ENCODE measurements around the gene PRKN.
"Not testable (repeated sequence)": the region's sequence is repeated elsewhere in the genome, so short reads cannot be mapped to it uniquely, and the experiment has no call there.

Gene PRKN

DNA sequence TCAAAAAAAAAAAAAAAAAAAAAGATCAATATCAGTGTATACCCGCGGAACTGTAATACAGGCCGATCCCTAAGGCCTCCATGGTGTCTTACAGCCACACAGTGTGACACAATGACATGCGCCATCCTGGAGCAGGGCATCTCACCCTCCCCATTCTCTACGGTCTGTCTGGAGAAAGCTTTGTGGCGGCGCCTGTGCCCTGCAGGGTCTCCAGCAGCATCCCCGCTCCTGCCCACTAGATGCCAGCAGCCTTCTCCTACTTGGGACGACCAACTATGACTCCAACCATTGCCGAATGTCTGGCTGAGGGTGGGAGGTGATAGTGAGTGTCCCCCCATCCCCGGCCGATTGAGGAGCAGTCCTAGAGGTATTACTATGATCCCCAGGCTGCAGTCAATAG, 894.9 kb downstream of the PRKN start:
- Mint-ChIP-seq H3K27ac (no peak overlapping the region), H3K4me1 (peaks cover 74% of the 10 kb centered on the region), H3K36me3 (ENCODE audit: low read depth) (no peaks in the 10 kb centered on the region), H3K27me3 (ENCODE audit: low read depth, poor library complexity) (peaks cover 6% of the 10 kb centered on the region), H3K9me3 (no peaks in the 10 kb centered on the region), H3K4me3 (no peak overlapping the region)
- no peak for DNase-seq
- TF ChIP-seq, protein P1, sequence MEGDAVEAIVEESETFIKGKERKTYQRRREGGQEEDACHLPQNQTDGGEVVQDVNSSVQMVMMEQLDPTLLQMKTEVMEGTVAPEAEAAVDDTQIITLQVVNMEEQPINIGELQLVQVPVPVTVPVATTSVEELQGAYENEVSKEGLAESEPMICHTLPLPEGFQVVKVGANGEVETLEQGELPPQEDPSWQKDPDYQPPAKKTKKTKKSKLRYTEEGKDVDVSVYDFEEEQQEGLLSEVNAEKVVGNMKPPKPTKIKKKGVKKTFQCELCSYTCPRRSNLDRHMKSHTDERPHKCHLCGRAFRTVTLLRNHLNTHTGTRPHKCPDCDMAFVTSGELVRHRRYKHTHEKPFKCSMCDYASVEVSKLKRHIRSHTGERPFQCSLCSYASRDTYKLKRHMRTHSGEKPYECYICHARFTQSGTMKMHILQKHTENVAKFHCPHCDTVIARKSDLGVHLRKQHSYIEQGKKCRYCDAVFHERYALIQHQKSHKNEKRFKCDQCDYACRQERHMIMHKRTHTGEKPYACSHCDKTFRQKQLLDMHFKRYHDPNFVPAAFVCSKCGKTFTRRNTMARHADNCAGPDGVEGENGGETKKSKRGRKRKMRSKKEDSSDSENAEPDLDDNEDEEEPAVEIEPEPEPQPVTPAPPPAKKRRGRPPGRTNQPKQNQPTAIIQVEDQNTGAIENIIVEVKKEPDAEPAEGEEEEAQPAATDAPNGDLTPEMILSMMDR (IDR thresholded peaks at IDR 0.05), result no peak

DNA sequence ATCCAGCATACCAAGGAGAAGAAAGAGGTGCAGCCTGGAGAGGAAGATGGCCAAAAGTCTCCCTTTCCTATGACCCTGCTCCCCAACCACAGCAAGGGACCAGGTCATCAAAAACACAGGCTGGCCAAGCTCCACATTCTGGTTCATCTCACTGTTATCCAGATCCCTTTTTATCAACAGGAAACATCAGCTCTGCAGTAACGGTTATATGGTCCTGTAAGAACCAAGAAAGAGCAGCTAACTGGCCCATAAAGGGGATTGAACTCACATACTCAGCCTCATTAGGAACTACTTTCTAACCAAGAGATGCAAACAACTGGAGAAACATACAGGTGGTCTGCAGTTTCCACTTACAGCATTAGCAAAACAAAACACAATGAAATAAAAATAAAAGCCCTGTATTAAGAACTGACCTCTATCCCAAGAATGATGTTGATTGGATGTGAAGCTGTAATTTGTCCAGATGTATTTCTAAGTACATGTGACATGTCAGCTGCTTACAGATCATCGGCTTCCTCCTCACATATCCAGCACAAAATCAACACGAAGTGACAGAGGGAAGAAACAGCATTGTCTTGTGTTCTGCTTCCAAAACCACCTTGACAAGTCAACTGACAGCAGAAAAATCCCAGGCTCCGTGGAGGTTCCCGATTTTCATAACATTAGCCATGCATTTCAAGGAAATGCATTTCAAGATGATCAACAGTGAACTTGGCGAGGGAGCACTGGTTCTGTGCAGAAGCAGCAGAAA, 896.5 kb downstream of the PRKN start:
- no peak for DNase-seq
- Mint-ChIP-seq H3K4me3 (no peak overlapping the region), H3K36me3 (ENCODE audit: low read depth) (no peaks in the 10 kb centered on the region), H3K27me3 (ENCODE audit: low read depth, poor library complexity) (peaks cover 6% of the 10 kb centered on the region), H3K27ac (no peak overlapping the region), H3K9me3 (no peaks in the 10 kb centered on the region), H3K4me1 (peaks cover 71% of the 10 kb centered on the region)
- TF ChIP-seq, protein P1 (IDR thresholded peaks at IDR 0.05), result no peak

DNA sequence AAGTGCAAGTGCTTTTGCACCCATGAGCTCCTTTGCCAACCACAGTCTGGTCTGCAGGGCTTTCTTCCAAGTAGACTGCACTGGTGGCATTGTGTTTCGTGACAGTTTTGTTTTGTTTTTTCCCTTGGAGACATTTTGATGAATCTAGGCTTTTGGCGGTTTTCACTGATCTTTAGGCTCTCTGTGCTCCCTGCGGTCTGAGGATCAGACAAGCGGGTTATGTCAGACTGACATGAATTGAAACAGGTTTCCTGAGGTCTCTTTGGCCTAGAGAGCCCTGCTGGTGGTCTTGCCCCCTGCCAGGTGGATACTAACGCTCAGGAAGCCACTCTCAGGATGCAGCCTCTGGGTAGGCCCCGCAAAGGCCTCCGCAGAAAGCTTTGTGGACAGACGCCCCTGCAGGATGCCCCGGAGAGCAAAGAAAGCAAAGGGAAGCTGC, 898.3 kb downstream of the PRKN start:
- H3K27ac Mint-ChIP-seq, result no peak overlapping the region
- H3K4me1 Mint-ChIP-seq, result peaks cover 60% of the 10 kb centered on the region
- TF ChIP-seq, protein P1 (IDR thresholded peaks at IDR 0.05), result no peak
- DNase-seq, result no peak
- no peaks in the 10 kb centered on the region for H3K9me3 Mint-ChIP-seq
- H3K36me3 Mint-ChIP-seq (ENCODE audit: low read depth), result no peaks in the 10 kb centered on the region
- no peak overlapping the region for H3K4me3 Mint-ChIP-seq
- H3K27me3 Mint-ChIP-seq (ENCODE audit: low read depth, poor library complexity), result no peaks in the 10 kb centered on the region

DNA sequence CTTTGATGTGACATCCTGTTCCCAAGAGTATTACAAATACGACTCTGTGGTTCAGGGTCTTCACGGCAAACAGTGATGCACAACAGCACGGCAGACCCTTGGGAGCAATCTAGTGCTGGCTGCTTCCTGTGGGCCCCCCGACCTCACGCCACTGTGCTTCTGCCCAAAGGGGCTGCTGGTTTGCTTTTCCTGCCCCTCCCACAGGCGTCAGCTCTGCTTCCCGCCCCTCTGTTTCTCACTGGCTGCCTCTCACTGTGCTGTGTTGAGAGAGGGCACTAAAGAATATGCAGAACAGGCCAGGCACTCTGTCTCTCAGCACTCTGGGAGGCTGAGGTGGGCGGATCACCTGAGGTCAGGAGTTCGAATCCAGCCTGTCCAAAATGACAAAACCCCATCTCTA, 899.2 kb downstream of the PRKN start:
- H3K36me3 Mint-ChIP-seq (ENCODE audit: low read depth), result no peaks in the 10 kb centered on the region
- H3K9me3 Mint-ChIP-seq, result no peaks in the 10 kb centered on the region
- H3K27ac Mint-ChIP-seq, result peak overlapping the region; percentile 78
- H3K4me3 Mint-ChIP-seq, result no peak overlapping the region
- peak; percentile 53 for DNase-seq
- TF ChIP-seq, protein P1 (IDR thresholded peaks at IDR 0.05), result no peak
- H3K27me3 Mint-ChIP-seq (ENCODE audit: low read depth, poor library complexity), result peaks cover 7% of the 10 kb centered on the region
- H3K4me1 Mint-ChIP-seq, result peaks cover 51% of the 10 kb centered on the region

DNA sequence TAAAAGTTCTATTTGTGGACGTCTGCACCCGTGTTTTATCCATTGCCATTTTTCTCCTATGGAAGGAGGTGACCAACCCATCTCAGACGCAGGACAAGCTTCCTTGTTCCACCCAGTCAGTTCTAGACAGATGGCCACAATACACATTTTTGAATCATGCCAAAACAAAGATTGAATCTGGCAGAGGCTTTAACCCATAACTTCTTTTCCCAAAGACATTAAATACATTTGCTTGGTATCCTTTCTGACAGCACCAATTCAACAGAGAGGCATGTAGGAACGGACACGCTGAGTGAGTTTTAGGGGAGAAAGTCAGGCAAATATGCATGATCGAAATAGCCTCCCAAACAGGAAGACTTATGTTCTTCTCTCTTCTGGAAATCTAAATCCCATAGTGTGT, 901.1 kb downstream of the PRKN start:
- H3K9me3 Mint-ChIP-seq, result no peaks in the 10 kb centered on the region
- DNase-seq, result no peak
- no peak overlapping the region for H3K4me3 Mint-ChIP-seq
- peaks cover 7% of the 10 kb centered on the region for H3K27me3 Mint-ChIP-seq (ENCODE audit: low read depth, poor library complexity)
- H3K4me1 Mint-ChIP-seq, result peaks cover 48% of the 10 kb centered on the region
- TF ChIP-seq, protein P1 (IDR thresholded peaks at IDR 0.05), result no peak
- H3K27ac Mint-ChIP-seq, result peak overlapping the region; percentile 18
- H3K36me3 Mint-ChIP-seq (ENCODE audit: low read depth), result no peaks in the 10 kb centered on the region

DNA sequence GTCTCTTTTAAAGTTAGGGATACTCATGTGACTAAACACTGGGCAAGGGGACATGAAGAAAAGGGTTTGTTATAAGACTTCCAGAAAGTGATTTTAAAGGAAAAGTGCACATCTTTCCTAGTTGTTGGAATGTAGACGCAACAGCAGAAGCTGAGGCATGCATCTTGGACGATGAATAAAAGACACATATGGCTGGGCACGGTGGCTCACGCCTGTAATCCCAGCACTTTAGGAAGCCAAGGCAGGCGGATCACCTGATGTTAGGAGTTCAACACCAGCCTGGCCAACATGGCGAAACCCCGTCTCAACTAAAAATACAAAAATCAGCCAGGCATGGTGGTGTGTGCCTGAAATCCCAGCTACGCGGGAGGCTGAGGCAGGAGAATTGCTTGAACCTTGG, 905.4 kb downstream of the PRKN start:
- H3K36me3 Mint-ChIP-seq (ENCODE audit: low read depth); H3K27me3 Mint-ChIP-seq (ENCODE audit: low read depth, poor library complexity); DNase-seq; H3K9me3 Mint-ChIP-seq; H3K27ac Mint-ChIP-seq; H3K4me3 Mint-ChIP-seq: not testable (repeated sequence)
- H3K4me1 Mint-ChIP-seq, result peaks cover 18% of the 10 kb centered on the region

Data from nephron progenitor cell (in vitro differentiated cells).